Erythroblast (primary cell): ENCODE measurements around the gene COL13A1.

Source experiments
- GATA1 ChIP-seq: IDR thresholded peaks from 2 replicates; pipeline ENCODE4 v1.6.1; 2011; ENCODE audit warnings: low read depth, mild to moderate bottlenecking, control low read depth, low read length, moderate library complexity
- POLR2A ChIP-seq: IDR thresholded peaks from 2 replicates; pipeline ENCODE4 v1.6.1; 2011; ENCODE audit warnings: mild to moderate bottlenecking, low read length

GRCh38 chr10:69831231-69831855 lies 29.6 kb downstream of the COL13A1 start:
- TF ChIP-seq POLR2A (no peak), GATA1 (no peak)
